ENCODE measurements around the gene COCH.
A peak's percentile ranks its signal among the peaks of the same experiment; 100 is the strongest.

The COCH gene

GRCh38 chr14:30903285-30904124, 29.1 kb downstream of the COCH start:
- no peak for DNase-seq (ENCODE audit: low read depth)
- H3K4me3 ChIP-seq (ENCODE audit: low read depth, low read length) = no peak overlapping the region
- TF ChIP-seq MYC (IDR thresholded peaks at IDR 0.05; ENCODE audit: low read depth, low read length) (no peak), CTCF (IDR thresholded peaks at IDR 0.05; ENCODE audit: low read depth, low read length) (no peak), POLR2A (IDR thresholded peaks at IDR 0.05; ENCODE audit: extremely low read depth, insufficient read length) (no peak)
- TF ChIP-seq, protein P1, sequence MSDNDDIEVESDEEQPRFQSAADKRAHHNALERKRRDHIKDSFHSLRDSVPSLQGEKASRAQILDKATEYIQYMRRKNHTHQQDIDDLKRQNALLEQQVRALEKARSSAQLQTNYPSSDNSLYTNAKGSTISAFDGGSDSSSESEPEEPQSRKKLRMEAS (IDR thresholded peaks at IDR 0.05; ENCODE audit: low read depth, low read length) = no peak

DNA sequence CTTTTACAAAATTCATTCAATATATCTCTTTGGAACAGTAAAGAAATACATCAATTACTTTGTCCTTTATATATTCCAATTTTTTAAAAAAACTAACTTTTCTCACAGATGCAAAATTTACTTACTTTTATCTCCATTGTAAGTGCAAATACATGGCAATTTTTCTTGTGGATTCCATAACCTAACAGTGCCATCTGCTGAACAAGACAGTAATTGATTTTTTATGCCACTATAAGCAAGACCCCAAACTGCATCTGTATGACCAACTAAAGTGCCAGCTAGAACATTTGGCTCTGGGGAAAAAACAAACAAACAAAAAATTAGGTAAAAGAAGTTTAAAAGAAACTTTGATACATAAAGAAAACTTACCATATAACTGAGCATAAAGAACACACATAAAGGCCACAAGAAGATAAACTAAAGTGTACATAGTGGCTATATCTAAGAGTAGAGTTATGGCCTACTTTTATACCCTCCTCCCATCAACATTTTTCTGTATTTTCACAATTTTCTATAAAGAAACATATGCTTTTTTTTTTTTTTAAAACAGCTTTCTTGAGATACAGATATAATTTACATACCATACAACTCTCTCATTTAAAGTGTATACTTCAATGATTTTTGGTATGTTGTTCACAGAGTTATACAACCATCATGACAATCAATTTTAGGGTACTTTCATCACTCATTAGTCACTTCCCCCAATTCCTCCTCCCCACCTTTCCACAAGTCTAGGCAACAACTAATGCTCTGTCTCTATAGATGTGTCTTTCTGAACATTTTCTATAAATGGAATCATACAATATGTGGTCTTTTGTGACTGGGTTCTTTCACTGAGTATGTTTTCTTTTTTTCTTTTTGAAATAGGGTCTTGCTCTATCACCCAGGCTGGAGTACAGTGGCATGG, 32.6 kb downstream of the COCH start:
- DNase-seq (ENCODE audit: low read depth) = peak; percentile 51
- TF ChIP-seq CTCF (IDR thresholded peaks at IDR 0.05; ENCODE audit: low read depth, low read length) = peak; percentile 13
- no peak for TF ChIP-seq POLR2A (IDR thresholded peaks at IDR 0.05; ENCODE audit: extremely low read depth, insufficient read length)
- no peak for TF ChIP-seq MYC (IDR thresholded peaks at IDR 0.05; ENCODE audit: low read depth, low read length)
- no peak overlapping the region for H3K4me3 ChIP-seq (ENCODE audit: low read depth, low read length)

GRCh38 chr14:30907659-30908057, 33.3 kb downstream of the COCH start:
- no peak for DNase-seq (ENCODE audit: low read depth)
- H3K4me3 ChIP-seq (ENCODE audit: low read depth, low read length) = no peak overlapping the region
- no peak for TF ChIP-seq POLR2A (IDR thresholded peaks at IDR 0.05; ENCODE audit: extremely low read depth, insufficient read length)
- no peak for TF ChIP-seq MYC (IDR thresholded peaks at IDR 0.05; ENCODE audit: low read depth, low read length)
- no peak for TF ChIP-seq CTCF (IDR thresholded peaks at IDR 0.05; ENCODE audit: low read depth, low read length)
- TF ChIP-seq, protein P1 (IDR thresholded peaks at IDR 0.05; ENCODE audit: low read depth, low read length) = no peak

DNA sequence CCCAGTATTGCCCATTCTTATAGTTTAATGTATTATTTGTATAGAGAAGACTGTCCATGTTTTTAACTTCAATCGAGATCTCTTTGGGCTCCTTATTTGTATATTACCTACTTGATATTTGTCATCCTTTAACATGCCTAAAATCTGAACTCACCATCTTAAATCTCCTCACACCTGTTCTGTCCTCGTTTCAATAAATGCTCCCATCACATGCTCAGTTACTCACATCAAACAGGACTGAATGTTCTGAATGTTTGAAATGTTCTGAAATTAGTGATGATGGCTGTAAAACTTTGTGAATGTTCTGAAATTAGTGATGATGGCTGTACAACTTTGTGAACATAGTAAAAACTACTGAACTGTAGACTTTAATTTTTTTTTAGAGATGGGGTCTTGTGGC, 34.5 kb downstream of the COCH start:
- no peak for DNase-seq (ENCODE audit: low read depth)
- no peak for TF ChIP-seq CTCF (IDR thresholded peaks at IDR 0.05; ENCODE audit: low read depth, low read length)
- no peak for TF ChIP-seq MYC (IDR thresholded peaks at IDR 0.05; ENCODE audit: low read depth, low read length)
- TF ChIP-seq, protein P1 (IDR thresholded peaks at IDR 0.05; ENCODE audit: low read depth, low read length) = no peak
- TF ChIP-seq POLR2A (IDR thresholded peaks at IDR 0.05; ENCODE audit: extremely low read depth, insufficient read length) = no peak
- no peak overlapping the region for H3K4me3 ChIP-seq (ENCODE audit: low read depth, low read length)

DNA sequence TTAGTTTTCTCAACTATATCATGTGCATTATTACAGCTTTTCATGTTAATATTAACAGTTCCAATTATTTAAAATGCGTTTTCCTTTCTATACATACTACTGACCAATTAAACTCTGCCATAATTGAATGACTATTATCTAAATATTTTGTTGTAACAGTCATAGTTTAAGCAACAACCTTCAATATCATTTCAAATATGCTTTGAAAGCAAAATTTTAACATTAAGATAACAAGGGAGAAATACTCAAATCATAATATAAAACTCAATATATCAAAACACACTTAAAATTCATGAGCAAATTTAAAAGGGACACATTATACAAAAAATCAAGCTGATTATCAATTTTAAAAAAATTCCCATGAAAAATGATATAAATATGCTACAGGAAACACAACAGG, 40.5 kb downstream of the COCH start:
- H3K4me3 ChIP-seq (ENCODE audit: low read depth, low read length) = no peak overlapping the region
- DNase-seq (ENCODE audit: low read depth) = no peak
- TF ChIP-seq MYC (IDR thresholded peaks at IDR 0.05; ENCODE audit: low read depth, low read length) = no peak
- TF ChIP-seq, protein P1 (IDR thresholded peaks at IDR 0.05; ENCODE audit: low read depth, low read length) = no peak
- TF ChIP-seq CTCF (IDR thresholded peaks at IDR 0.05; ENCODE audit: low read depth, low read length) = no peak
- TF ChIP-seq POLR2A (IDR thresholded peaks at IDR 0.05; ENCODE audit: extremely low read depth, insufficient read length) = no peak

Data from NB4 (cell line).